ENCODE measurements around the gene IL4I1.

IL4I1 gene

DNA sequence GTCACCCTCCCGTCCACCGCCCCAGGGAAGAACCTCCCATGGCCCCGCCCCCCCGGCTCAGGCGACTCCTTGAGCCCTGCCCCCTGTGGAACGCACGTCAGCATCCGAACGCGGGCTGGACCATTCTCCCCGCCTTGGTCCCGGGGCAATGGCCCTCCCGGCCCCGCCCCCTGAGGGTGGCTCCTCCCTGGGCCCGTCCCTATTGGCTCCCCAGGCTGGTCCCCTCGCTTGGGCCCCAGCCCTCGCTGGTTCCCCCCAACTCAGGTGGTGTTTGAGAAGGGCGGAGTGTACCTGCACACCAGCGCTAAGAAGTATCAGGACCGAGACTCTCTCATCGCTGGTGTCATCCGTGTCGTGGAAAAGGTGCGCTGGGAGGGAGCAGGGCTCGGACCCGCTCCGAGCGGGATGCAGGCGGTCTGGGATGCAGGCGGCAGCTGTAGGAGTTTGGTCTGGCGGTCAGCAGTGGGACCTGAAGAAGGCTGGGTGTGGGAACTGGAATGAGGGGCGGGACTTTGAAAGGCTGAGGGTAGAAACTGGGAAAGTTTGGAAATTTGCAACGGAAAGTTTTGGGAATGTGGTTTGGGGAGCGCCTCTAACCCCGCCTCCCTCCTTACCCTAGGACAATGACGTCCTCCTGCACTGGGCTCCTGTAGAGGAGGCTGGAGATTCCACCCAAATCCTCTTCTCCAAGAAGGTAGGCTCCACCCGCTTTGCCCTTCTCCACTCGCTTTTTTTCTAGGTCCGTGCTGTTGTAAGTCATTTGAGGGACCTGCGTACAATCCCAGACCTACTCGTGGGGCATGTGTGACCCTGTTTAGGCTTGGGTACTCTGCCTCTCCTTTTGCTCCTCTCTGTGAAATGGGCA is 18.6 kb downstream of the IL4I1 start:
- DNase-seq (ENCODE audit: low spot score), result peak; percentile 99

DNA sequence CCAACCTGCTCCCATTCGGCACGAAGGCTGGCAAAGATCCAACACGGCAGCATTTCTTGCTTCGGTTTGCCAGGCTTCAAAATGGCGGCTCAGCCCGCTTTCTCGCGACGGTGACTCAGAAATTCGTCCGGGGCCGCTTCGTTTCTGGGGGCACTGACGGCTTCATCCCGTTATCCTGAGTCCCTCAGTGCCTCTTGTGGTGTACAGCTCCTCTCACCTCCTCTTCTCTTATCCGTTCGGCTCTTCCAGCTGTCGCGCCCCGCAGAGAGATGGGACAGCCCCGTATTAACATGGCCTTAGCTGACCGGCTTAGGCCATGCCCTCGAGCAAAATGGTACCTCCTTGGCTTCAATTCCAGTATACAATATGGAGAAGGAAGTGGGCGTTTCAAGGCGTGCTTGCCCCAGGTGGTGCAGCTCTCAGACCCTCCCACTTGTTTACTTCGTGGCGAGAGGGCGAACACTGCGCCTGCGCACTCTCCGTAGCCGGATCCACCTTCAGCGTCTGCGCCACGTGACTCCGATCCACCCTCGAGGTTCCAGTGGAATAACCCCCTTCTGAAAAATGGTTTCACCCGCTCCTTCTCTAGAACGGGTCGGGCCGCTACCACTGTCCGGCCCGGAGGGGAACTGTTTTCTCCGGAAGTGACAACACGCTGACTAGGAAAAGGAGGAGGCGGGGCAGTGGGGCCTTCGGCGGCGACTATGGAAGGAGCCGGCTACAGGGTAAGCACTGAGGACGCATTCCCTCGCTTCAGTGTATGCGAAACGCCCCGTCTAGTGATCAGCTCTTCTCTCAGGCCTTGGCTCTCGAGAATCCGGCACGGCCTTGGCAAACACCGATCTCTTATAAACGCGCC is 19.4 kb downstream of the IL4I1 start, which contains the start of the genes AKT1S1 and TBC1D17:
TSS of gene AKT1S1 (minus strand) at position 336 of the 859 bp plus-strand sequence. CDS start 4,060 bp downstream, outside the sequence.
TSS of gene TBC1D17 (plus strand) at position 683 of the 859 bp plus-strand sequence. CDS start at position 705, 22 bp downstream.
- peak; percentile 99 for DNase-seq (ENCODE audit: low spot score)

DNA sequence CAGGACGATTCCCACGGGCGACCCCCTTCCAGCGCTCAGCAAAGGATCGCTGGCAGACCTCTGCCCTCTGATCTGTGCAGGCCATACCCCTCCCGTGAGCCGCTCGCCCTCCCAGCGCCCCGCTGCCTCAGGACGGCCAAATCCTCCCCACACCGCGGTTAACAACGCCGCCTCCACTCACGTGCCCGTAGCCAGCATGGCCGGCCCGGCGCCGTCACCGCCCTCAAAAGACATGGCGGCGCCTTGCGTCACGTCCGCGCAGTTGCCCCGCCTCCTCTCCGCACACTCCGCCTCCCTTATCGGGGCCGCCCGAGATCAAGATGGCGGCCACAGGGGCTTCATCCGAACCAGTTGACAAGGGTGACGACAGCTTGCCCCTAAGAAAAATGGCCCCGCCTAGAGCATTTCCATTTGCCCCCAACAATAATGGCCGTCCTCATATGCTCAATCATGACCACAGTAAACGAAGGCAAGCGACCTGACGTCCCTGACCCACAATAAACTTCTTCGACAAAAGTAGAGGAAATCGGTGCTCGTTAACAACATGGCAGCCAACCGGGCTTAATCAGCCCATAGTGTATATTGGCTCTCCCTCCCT is 20.2 kb downstream of the IL4I1 start:
- DNase-seq (ENCODE audit: low spot score), result peak; percentile 98

DNA sequence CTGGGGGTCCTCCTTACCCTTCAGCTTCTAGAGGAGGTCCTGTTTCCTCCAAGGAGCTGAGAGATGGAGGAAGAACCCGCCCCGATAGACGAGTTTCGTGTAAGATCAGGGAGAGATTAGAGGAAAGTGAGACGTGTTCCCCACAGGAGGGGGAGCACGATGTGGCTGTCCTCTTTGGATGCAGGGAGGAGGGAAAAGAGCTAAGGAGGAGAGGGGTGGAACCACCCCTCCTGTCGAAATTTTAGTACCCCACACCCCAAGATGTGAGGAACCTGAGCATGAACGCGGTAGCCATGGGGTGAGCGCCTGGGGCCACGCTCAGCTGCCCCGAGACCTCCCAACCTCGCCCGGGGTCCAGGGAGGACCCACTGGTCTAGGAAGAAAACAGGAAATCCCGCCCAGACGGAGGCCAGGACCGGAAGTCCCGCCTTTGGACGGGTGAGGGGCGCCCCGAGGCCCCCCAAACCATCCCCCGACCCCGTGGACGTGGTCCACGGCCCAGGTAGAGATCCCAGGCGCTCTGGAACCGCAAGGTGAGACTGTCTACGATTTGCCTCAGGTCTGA is 20.7 kb downstream of the IL4I1 start:
- peak; percentile 59 for DNase-seq (ENCODE audit: low spot score)

GRCh38 chr19:49875177-49875576 is 21.5 kb downstream of the IL4I1 start:
- DNase-seq (ENCODE audit: low spot score), result no peak

GRCh38 chr19:49874503-49875157 is 22.1 kb downstream of the IL4I1 start:
- DNase-seq (ENCODE audit: low spot score), result no peak

DNA sequence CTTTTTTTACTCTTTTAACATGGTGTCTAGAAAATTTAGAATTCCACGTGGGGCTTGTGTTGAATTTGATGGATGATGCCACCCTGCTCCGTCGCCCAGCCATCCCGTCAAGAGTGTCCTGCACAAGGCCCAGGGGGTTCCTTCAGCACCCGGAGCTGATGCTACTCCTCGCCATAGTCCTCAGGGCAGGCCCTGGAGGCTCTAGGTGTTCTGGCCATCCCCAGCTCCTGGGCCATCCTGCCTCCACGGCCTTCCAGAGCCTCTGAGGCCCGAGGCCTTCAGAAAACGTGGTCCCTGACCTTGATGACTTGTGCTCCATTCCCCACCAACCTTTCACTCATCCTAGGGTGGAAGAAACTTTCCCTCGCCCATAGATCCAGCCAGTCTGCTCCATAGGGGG is 22.9 kb downstream of the IL4I1 start:
- DNase-seq (ENCODE audit: low spot score), result no peak

DNA sequence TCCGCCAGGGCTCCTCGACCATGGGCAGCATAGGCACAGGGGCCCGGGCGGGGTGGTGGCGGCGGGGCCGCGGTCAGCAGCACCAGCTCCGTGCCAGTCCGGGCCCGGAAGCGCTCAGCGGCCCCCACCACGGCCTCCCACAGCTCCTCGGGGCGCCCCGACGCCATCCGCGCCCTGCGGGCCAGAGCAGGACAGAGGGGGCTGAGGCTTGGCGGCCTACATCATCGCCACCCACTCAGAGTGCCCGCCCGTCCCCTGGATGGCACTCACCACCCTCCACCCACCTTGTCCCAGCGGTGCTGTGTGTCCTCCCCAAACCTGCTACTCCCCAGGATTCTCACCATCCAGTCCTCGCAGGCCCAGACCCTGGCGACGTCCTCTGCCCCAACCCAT is 23.6 kb downstream of the IL4I1 start:
- no peak for DNase-seq (ENCODE audit: low spot score)

GRCh38 chr19:49872245-49873128 is 24.2 kb downstream of the IL4I1 start:
- no peak for DNase-seq (ENCODE audit: low spot score)

- DNase-seq (ENCODE audit: low spot score), result no peak
Measured at GRCh38 chr19:49871349-49871985, 25.2 kb downstream of the IL4I1 start.

GRCh38 chr19:49870309-49870901 is 26.3 kb downstream of the IL4I1 start:
- no peak for DNase-seq (ENCODE audit: low spot score)

- peak; percentile 99 for DNase-seq (ENCODE audit: low spot score)
Measured at GRCh38 chr19:49869484-49870308, 27.0 kb downstream of the IL4I1 start.

DNA sequence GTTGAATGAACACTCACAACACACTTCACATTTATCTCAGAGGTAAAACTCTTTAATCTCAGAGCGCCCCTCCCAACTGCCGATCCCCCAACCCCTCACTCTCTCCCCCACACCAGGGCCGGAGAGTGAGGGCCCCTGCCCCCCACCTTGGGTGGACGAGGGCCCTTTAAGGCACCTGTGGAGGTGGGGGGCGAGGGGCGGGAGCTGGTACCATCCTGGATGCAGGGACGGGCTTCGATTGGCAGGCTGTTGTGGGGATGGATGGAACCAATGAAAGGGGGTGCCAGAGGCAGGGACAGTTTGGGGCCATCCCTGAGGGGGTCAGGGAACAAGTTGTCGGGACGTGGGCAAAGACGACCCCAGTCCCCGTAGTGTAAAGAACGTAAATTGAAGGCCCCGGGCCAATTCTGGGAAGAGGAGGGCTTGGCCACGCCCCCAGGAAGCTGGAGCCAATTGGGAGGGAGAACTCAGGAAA is 27.6 kb downstream of the IL4I1 start:
- no peak for DNase-seq (ENCODE audit: low spot score)

DNA sequence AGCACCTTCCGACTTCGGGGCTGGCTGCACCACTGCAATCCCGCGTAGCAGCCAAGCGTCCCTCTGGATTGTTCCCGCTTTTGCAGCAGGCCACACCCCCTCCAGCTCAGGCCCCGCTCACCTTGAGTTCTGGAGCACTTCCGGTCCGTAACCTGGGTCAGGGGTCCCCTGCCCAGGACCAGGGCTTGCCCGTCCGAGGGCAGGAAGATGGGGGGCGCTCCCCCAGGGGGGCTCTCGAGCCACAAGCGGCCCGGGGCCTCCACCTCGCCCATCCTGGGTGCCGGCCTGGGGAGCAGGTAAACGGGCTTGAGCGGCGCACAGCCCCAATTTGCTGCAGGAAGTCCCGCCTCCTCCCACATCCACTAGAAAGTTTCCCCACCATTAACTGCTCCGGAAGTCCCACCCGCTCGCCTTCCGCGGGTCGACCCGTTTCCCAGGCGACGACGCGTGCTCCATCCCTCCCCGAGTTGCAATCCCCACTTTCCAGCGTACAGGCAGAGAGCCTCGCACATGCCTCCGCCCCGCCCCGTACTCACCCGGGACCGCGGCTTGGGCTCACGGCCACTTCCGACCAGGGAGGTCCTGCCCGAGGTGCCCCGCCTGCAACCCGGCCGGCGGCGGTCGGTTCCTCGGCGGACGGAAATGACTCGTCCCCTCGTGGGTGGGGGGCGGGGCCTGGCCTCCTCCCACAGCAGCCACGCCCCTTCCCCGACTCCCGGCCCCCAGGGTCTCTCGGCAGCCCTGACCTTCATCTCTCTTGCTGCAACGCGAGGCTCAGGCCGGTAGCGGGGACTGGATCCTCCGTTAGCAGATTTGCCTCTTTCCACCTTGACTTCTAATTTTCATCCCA is 29.5 kb downstream of the IL4I1 start, which contains the start of gene PNKP:
TSS of gene PNKP (minus strand) at position 644 of the 850 bp plus-strand sequence. CDS start at position 272, 372 bp downstream.
- DNase-seq (ENCODE audit: low spot score), result peak; percentile 85

- DNase-seq (ENCODE audit: low spot score), result no peak
Measured at GRCh38 chr19:49864890-49865289, 31.8 kb downstream of the IL4I1 start.

DNA sequence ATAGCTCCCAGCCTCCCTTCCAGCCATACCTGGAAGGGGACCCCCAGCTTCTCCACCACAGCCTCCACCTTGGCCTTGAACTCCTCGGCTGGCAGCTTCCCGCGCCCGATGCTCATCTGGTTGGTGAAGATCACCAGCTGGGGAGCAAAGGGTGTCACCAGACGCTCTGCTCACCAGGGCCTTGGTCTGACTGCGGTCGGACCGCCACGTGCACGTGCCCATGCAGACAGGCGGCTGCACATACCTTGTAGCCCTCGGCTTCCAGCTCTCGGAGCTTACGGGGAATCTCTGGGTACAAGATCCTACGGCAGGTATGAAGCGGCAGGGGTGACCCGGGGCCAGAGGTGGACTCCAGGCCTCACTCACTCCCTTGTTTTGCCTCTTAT is 32.8 kb downstream of the IL4I1 start:
- no peak for DNase-seq (ENCODE audit: low spot score)

DNA sequence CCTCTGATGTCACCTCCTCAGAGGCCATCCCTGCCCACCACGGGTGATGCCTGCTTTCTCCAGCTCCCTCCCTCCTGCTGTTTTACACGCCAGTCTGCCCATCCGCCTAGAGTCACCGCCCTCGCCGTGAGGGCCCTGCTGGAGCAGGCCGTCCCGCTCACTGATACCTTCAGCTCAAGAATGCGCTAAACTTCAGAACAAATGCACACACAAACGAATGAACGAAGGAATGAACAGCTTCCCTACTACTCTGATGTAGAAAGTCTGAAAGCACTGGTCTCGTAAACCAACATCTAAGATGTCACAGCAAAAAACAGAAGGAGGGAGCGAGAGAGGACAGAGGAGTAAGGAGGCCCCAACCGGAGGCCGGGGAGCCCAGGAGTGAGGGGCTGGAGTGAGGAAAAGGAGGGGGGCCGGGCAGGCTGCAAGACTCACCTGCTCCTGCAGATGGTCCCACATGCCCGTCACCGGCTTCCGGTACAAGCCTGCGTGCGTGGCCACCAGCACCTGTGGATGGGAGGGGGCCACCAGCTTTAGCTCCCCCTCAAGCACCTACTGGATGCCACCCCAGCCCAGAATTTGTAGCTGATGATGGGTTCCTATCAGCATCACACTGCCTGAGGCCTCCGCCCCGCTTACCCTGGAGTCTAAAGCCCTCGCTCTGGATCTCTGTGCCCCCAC is 33.3 kb downstream of the IL4I1 start:
- DNase-seq (ENCODE audit: low spot score), result no peak

Measured in activated CD4-positive, alpha-beta T cell treated with anti-CD3 and anti-CD28 coated beads, Interleukin-2, Interleukin-4, amounts not matched to agents 100 ng/mL and 50 ng/mL, durations not matched to agents 16 hours and 8 hours (primary cell).